Measurements from ENCODE around the gene CUEDC2.

The CUEDC2 gene

DNA sequence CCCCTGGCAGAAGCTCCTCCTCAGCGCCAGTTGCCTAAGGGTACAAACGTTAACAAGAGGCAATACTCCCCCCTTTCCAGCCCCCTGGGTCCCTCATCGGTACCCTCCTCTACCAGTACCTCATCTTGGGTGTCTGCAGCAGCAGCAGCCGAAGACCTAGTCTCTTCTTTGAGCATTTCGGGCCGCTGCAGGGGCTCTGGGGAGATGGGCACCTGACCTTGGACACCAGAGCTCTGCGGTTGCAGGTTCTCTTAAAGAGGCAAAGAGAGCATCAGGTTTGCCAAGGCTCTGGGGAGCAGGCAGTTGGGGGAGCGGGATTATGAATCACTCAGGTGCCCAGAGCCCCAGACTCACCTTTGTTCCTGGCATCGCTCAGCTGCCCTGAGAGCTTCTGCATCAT, 8.2 kb downstream of the CUEDC2 start:
- DNase-seq: no peak

DNA sequence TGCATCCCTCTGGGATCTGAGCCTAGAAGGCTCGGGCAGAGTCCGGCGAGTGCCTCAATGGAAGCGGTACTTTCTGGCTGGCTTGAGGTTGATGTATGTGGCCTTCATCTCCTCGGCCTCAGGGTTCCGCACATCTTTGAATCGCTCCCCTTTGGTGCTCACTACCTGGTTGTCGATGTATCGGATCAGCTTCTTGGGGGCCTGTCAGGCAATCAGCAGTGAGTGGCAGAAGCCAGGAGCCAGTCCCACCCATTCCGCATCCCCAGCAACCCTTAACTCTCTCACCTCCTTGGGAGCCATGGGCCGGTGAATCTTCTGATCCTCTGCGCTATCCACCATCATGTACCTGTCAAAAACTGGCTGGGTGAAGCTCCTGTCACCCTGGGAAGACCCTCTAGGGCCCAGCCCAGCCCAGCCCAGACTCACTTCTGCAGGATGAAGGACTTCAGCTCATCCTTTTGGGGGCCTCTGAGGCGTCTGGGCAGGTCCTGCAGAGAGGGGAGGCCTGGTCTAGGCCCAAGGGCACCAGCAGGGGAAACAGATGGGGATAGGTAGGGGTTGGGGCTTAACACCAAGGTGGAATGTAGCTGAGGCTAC, 8.9 kb downstream of the CUEDC2 start:
- no peak for DNase-seq

DNA sequence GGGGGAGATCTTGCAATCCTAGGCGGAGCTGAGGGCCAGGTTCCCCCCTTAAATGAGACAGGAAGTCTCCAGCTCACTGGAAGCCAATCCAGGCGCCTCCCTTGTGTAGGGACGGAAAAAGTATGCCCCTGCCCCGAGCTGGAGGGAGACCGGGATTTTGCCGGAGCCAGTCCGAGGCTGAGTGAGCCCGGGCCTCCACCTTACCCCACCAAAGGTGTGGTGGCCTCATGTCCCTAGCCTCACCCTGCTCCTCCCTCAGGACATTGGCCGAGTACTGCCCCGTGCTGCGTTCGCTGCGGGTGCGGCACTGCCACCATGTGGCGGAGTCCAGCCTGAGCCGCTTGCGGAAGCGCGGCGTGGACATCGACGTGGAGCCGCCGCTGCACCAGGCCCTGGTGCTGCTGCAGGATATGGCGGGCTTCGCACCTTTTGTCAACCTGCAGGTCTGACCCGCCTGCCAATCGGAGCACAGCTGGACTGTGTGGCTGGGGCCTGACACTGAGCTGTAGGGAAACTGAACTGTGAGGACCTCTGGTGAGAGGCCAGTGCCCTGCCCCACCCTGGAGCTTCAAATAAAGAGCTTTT, 9.7 kb downstream of the CUEDC2 start:
- peak; percentile 81 for DNase-seq

DNA sequence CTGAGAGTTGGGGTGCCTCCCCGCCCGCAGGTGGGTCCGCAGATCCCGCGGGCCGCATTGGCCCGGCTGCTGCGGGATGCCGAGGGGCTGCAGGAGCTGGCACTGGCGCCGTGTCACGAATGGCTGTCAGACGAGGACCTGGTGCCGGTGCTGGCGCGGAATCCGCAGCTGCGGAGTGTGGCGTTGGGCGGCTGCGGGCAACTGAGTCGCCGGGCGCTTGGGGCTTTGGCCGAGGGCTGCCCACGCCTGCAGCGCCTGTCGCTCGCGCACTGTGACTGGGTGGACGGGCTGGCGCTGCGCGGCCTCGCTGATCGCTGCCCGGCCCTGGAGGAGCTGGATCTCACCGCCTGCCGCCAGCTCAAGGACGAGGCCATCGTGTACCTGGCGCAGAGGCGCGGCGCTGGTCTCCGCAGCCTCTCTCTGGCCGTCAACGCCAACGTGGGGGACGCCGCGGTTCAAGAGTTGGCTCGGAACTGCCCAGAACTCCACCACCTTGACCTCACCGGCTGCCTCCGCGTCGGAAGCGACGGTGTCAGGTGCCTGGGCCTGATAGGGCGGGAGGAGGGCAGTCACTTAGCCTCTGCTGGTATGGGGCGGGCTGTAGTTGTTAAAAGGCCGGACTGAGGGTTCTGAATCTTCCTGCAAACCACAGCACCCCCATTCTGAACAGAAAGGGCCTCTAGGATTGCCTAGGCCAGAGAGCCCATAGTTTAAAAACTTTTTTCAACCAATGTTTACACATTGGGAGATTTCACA, 10.4 kb downstream of the CUEDC2 start:
- no peak for DNase-seq

DNA sequence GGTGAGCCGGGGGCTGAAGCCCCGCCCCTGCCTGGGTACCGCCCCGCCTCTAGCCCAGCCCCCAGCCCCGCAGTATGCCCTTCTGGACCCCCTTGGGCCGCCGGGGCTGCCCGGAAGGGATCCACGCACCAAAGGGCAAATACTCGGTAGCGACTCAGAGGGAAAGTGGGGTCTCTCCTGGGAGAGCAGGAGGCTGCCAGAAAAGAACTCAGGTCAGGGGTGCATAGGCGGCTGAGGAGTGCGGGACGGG, 10.9 kb downstream of the CUEDC2 start:
- DNase-seq: no peak

DNA sequence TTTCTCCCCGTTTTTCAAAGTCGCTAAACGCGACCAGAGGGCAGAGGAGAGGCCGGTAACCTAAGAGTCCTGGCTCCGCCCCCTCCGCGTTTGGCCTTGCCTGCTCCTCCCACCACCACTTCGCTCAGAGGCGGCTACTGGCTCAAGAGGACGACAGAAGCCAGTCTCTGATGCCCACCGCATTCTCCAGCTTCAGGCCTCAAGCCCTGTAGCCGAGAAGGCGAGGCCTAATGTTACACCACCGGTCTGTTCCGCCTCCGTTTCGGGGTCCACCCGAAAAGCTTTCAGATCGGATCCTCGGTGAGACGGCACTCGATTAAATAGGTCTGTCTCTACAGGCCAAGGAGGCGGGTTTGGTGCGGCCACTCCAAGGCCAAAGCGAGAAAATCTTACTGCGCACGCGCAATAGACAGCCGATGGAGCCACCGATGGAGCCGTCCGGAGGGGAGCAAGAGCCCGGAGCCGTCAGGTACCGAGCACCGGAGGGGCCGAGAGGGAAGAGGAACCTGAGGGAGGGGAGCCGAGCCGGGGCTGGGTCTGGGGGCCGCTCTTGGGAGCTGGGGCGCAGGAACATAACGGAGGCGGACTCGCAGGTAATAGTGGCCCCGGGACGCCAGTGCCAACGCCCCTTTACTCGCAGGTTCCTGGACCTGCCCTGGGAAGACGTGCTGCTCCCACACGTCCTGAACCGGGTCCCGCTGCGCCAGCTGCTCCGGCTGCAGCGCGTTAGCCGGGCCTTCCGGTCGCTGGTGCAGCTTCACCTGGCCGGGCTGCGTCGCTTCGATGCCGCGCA, 11.5 kb downstream of the CUEDC2 start, which contains the start of gene FBXL15:
Gene FBXL15, plus strand, starts transcription at position 123 of the 793 bp plus-strand sequence. Its CDS starts 294 bp downstream, at position 417.
- DNase-seq: peak; percentile 99

DNA sequence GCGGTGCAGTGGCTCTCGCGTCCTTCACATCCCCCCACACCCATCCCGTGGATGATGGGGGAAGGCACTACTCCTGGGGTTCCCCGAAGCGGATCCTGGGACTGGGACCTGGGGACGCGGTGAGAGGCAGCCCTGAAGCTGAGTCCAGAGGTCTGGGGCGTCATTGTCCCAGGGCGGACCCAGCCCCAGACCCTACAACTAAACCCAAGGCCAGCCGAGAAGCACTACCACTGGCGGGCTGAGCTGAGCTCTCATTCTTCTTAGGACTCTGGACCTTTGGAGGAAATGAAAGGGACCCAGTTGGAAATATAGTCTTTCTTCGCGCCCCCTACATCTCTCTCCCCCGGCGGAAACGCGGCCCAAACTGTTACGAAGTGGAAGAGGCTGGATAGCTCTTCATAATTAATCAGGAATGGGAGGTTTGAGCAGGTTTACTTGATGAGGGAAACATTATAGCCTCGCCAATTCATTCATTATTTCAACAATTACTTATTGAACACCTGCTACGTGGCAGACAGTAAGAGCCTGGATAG, 12.1 kb downstream of the CUEDC2 start:
- peak; percentile 62 for DNase-seq

DNA sequence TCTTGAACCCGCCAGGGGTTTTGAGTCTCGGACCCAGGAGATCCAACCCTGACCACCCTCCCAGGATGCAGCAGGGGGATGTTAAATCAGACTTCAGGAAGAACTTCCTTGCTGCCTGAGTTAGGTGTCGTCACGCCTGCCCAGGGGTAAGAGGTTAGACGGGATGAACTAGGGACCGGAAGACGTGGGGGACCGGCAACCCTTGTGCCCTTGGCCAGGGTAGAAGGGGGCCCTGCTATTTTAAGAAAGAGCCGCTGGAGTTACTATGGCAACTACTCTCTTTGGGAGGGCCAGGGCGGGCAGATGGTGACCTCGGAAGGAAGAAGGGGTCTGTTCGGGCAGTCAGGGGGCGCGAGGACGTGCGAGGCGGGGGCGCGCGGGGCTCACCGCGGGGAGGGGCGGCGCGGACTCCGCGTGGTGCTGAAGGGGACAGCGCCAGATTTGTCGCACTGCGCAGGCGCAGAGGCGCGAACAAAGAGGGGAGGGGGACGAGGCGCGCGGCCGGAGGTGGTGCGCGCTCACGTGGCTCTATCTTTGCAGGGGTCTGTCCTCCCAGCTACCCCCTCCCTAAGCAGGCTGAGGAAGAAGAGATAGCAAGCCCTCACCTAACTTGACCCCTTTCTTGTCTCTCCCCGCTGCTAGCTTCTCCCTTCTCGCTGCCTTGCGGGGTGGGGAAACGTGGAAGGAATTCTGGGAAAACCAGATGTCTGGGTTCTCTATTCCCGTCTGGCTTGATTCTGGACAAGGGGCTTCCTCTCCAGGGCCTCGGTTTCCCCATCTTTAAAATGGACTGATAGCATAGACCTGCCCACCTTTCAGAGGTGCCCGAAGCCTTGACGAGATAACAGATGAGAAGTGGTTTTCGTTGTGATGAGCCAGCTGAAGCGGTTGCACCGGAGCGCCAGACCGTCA, 12.8 kb downstream of the CUEDC2 start:
- DNase-seq: peak; percentile 90

DNA sequence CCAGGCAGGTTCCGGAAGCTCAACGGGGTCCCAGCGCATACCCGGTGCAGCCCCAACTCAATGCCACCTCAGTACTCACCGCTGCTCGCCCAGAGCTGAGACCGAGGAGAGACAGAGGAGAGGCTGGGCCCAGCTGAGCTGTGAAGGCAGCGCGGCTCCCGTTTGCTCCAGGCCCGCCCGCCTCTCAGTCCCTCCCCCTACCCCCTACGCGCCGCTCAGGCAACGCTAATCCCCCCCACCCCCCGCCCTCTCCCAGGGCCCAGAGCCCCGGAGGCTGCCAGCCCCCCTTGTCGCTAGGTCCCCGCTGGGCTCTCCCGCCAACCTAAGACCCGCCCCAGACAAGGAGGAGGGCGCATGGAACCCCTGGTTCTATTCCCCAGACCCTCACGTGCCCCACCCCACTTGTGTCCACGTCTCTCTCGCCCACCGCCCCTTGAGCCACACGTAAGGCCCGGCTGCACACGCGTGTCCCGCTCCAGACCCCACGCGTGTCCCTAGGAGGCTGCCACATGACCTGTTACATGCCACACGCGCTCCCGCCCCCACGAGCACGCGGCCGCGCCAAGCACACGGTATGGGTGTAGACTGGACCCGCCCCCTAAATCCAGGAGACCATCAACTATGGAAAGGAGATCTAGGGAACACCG, 13.6 kb downstream of the CUEDC2 start, which contains the start of gene PSD:
Gene PSD, minus strand, starts transcription at position 164 of the 647 bp plus-strand sequence. CDS start 1,747 bp downstream, outside the sequence.
- DNase-seq: no peak

DNA sequence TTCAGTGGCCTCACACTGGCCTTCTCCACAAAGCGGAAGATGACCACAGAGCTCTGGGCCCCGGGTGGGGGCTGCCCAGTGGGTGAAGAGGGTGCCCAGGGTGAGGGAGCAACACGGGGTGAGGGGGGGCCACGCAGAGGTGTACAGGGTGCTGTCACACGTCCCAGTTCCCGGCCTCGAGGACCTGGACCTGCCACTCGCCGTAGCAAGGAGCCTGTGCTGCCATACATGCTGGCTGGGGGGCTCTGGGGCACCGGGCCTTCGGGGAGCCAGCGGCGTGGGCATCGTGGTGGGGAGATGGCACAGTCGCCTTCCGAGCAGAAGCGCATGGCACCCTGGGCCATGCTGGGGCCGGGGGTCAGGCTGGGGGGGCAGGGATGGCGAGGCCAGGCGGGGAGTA, 15.7 kb downstream of the CUEDC2 start:
- no peak for DNase-seq

DNA sequence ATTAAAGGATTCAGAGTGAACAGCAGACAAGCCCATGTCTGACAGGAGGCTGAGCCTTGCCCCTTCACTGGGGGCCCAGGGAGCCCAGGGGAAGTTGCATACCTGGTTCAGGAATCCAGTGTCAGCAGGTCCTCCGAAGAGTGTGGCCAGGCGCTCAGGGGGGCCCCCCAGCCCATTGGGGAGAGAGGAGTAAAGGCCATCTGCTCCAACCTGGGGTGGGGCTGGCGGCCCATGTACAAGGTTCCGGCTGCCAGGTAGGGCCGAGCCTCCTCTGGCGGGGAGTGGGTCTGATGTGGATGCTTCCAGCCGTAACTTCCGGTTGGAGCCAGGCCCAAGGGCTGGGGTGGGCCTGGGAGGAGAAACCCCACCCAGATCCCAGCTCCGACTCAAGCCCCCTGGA, 16.1 kb downstream of the CUEDC2 start:
- no peak for DNase-seq

DNA sequence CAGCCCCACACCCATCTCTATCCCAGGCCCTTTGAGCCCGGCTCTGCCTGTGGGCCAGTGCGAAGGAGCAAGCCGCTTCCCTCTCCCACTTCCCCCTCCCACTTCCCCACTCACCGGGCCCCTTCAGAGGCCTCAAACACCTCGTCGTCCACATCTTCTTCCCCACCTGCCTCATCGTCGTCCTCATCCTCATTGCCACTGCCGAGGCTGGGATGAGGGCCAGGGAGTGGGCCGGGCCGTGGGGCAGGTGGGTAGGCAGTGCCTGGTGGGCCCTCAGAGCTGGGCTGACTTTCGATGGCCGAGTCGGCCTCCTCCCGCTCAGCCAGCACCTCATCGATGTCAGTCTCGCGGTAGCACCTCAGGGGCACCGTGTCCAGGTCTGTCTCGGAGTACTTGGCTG, 17.6 kb downstream of the CUEDC2 start:
- DNase-seq: no peak

DNA sequence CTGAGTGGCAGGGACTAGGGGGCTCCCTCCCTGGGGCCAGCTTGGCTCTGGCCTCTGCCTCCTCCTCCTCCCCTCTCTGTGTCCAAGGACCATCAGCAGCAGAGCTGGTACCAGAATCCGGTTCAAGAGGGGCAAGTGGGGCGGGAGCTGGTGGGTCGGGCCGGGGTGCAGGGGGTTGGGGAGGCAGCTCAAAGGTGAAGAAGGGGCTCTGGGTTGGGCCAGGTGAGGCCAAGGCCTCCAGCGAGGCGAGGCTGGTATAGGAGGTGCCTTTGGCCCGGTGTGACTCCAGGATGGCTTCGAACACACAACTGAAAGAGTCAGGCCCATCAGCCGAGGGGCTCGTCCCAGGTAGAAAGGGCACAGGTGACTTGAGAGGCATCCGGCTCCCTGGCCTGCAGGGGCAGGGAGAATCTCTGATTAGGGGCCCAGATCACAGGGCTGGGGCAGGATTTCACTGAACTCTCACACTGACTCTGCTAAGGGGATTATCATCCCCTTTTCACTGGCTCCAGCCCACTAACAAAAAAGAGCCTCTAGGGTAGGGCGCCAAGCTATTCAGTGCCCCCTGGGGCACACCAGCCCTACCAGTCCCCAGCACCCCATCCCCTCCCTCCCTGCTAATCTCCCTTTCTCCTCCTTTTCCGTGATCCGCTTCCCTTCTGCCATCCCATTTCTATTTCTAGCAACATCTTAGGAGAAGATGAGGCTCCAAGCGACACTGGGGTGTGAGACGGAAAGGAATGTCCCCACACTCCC, 18.4 kb downstream of the CUEDC2 start:
- no peak for DNase-seq

DNA sequence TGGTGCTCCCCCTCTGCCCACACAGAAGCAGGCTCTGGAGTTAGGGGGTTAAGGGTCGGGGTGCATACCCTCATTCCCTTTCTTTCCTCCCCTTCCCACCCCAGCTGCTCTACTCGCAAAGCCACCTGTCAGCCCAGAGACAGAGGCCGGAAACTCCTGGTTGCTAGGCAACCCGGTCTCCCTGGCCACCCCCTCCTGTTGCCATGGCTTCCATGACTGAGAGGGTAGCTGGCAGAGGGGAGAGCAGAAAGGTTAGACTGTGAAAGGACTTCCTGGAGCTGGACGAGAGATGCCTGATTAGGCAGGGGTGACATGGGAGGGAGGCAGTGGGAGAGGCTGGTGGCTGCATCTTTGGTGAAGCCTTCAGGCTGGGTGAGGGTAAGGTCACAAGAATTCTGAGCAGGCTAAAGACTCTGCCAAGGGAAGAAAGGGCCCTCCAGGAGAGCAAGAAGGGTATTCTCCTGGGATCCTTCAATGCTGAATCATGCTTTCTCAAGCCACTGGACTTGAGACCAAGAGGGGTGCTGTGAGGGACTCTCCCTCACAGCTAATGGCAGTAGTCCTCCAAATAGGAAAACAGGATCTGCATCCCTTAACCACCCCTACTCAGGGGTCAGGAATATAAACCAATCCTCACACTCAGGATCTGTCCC, 19.2 kb downstream of the CUEDC2 start:
- DNase-seq: peak; percentile 71

DNA sequence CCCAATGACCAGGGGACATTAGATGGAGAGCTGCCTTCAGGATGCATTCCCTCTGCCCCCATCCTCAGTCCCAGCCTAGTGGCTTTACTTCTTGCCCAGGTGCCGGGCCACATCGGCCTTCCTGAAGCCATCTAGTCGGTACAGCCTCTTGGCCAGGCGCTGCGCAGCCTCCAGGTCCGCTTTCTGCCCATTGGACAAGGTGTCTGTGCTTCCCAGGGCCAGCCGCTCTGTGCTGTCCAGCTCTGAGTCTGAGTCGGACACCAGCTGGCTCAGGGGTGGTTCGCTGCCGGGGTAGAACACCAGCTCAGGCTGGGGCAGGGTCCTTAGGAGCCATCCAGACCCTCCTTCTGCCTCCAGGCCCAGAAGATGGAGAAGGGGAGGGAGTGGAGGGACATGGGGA, 20.1 kb downstream of the CUEDC2 start:
- DNase-seq: peak; percentile 51

DNA sequence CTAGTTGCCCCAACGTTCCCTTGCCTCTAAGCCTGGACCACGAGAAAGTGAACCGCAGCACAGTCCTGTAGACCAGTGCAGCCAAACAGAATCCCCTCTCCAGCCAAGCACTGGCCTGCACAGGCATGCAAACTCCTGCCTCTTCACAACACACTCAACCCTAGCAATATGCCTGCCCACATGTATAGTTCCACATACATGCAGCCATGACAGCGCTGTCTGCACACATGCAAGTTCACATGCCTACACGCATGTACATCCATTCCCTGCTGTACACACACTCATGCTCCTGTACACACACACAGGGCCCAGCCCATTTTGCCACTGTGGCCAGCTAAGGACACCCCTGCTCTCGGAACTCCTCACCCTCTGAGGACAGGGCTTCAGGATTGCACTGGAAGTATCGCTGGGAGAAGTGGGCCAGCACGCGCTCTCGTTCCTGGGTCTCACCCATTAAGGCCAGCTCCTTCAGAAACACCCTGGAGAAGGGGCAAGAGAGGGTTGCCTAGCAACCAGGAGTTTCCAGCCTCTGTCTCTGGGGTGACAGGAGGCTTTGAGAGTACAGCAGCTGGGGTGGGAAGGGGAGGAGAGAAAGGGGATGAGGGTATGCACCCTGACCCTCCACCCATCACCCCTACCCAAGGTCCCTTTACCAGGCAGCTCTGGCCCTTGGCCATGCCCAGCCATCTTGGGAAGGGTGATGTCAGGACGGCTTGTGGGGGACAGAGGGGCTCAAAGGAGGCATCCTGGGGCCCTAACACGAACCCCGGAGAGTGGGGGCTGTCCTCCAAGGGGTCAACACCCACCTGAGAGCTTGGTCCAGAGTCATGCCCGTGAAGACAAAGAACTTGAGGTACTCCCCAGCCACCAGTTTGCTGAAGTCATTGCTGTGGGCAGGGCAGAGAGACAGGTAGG, 20.8 kb downstream of the CUEDC2 start:
- DNase-seq: peak; percentile 54

DNA sequence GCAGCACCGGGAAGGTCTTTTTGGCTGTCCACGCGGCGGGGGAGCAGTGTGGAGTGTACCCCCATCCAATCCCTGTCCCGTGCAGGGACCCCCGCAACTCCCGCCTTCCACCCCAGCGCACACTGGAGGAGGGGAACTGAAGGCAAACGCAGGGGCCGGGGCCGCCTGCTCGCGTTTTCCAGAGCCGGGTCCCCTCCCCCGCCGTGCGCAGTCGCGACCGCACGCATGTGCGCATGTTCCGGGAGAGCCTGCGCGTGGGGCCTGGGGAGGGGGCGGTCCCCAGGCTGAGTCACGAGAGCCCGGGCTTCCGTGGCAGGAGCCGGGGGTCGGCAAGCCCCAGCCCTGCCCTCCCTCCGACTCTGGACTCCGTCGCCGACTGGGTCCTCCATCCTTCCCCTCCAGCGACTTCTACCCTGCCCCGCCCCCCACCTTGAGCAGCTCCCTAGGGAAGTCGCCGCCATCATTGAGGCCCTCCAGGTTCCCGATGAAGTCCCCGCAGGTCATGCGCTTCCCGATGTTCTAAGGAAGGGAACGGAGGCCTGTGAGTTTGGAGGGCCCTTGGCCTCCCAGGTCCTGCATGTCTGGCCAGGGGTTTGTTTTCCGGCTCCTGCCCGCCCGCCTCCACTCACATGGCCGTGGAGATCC, 21.8 kb downstream of the CUEDC2 start:
- DNase-seq: peak; percentile 79

DNA sequence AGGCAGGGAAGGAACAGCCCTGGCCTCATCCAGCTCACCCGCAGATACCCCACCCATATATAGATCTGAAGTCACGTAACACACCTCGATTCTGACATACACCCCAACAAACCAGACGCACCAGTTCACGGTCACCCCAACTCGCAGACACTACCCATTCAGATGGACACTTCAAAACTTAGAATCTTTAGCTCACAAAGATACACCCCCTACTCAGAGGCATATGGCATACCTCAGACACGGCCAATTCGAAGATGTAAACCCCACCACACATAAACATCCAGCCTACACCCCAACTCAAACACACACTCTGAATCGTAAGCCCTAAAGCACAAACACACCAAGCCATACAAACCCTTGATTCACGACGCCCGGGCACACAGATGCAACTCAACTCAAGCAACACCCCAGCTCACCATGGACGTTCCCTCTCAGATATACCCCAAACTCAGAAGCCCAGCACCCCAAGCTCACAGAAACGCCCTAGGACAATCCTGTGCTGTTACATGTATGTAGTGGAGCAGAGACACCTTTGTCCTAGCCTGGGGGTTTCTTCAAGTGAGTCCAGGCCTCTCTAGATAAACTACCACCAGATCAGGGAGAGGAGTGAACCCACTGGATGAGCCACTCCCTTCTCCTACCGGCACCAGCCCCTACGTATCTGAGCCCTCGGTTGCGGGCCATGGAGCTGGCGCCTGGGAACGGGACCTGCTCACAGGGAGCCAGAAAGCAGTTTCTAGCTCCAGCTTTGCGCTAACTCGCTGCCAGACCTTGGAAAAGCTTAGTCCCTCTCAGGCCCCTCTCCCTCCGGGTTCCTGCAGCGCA, 22.6 kb downstream of the CUEDC2 start:
- no peak for DNase-seq

Data from activated CD8-positive, alpha-beta memory T cell treated with anti-CD3 and anti-CD28 coated beads, Interleukin-2, amount 50 U/mL, for 48 hours (primary cell).